HepG2 (cell line): ENCODE data around the gene B9D2. TPM values are rescaled to one million over a fixed set of nuclear protein-coding genes. Genes with fewer than 3 reads are reported as not detected.
A peak's percentile ranks its signal among the peaks of the same experiment; 100 is the strongest.

ENCODE experiments used
- ATAC-seq: fragments of 200-7000 bp; cut with Tn5 transposase; 3 replicates; pipeline ENCODE4 v1.9.1; 2020; ENCODE audit warnings: mild to moderate bottlenecking, moderate library complexity
- BruUV-seq: library from RNA; stranded (reverse); fragments of 400-500 nt; replicated peaks from 2 replicates; lab custom pipeline; 2021; lab: Mats Ljungman, UMichigan
- CTCF ChIA-PET: fragments of 300-600 bp; formaldehyde crosslinking; extraction: SDS; loops from one replicate; lab custom pipeline; 2021; ENCODE audit warnings: low total read pairs, inconsistent platforms, low intra/inter-chr PET ratio; lab: Yijun Ruan, JAX
- POLR2A ChIA-PET: fragments of 350-600 bp; sonication (Branson Sonifier 250); formaldehyde crosslinking; loops from one replicate; lab custom pipeline; 2020; ENCODE audit warnings: antibody characterized with exemption, inconsistent platforms; lab: Yijun Ruan, JAX
- DNase-seq: peaks from one replicate; pipeline ENCODE4 v3.0.0-alpha.2; 2015; ENCODE audit warnings: low spot score
- FAIRE-seq: peaks from 3 replicates; lab custom pipeline; 2011; peaks lifted over from hg19 to GRCh38; lab: Jason Lieb, UNC
- H2AFZ ChIP-seq: one replicate; pipeline ENCODE4 v1.6.1; 2011; ENCODE audit warnings: low read length, inconsistent platforms
- H3K27ac ChIP-seq: fragments of 300-600 bp; 3 replicates; pipeline ENCODE4 v1.8.0; 2011; ENCODE audit warnings: mixed run types, mild to moderate bottlenecking, mixed read lengths, low read length, inconsistent platforms; ENCODE audit not compliant: insufficient read depth; ENCODE audit errors: extremely low read length
- H3K27me3 ChIP-seq, 2 experiments: fragments of 200-600 bp in 1 of 2; 2 replicates in 1 of 2; 3 replicates in 1 of 2; pipeline versions ENCODE4 v1.6.0 to v1.8.0; 2011; ENCODE audit warnings: low read length in 2 of 2, mild to moderate bottlenecking in 2 of 2, moderate library complexity in 2 of 2, inconsistent platforms in 1 of 2; ENCODE audit not compliant: insufficient read depth in 2 of 2, control insufficient read depth in 1 of 2
- H3K36me3 ChIP-seq, 2 experiments: fragments of 200-600 bp in 1 of 2; replicated peaks in 1 of 2; 2 replicates in 1 of 2; 3 replicates in 1 of 2; pipeline versions ENCODE4 v1.5.1 to v1.8.0; 2011; ENCODE audit warnings: low read length in 2 of 2, inconsistent platforms in 1 of 2; ENCODE audit not compliant: insufficient read depth in 2 of 2, control insufficient read depth in 1 of 2
- H3K4me1 ChIP-seq: 2 replicates; pipeline ENCODE4 v1.5.1; 2012; ENCODE audit warnings: low read length, inconsistent platforms; ENCODE audit not compliant: insufficient read depth
- H3K4me2 ChIP-seq: 2 replicates; pipeline ENCODE4 v1.6.0; 2011; ENCODE audit warnings: low read depth, low read length, inconsistent platforms
- H3K4me3 ChIP-seq, 3 experiments: fragments of 200-600 bp in 1 of 3; sonication (generic), shearing (Covaris generic) in 1 of 3; replicated peaks in 1 of 3; 2 replicates each; pipeline ENCODE4 v1.5.1; 2011 to 2016; ENCODE audit warnings: low read length in 3 of 3, inconsistent platforms in 2 of 3, low read depth in 2 of 3, mild to moderate bottlenecking in 2 of 3, control low read depth in 1 of 3, mixed read lengths in 1 of 3; ENCODE audit not compliant: insufficient read depth in 1 of 3
- H3K79me2 ChIP-seq: one replicate; pipeline ENCODE4 v1.6.1; 2011; ENCODE audit warnings: low read length, inconsistent platforms; ENCODE audit not compliant: insufficient read depth
- H3K9ac ChIP-seq: 2 replicates; pipeline ENCODE4 v1.6.0; 2011; ENCODE audit warnings: mild to moderate bottlenecking, low read depth, low read length, inconsistent platforms; ENCODE audit not compliant: insufficient read depth
- H3K9me3 ChIP-seq: 2 replicates; pipeline ENCODE4 v1.5.1; 2012; ENCODE audit warnings: mild to moderate bottlenecking, low read length
- H4K20me1 ChIP-seq: 2 replicates; pipeline ENCODE4 v1.6.0; 2011; ENCODE audit warnings: inconsistent platforms, mild to moderate bottlenecking, low read length, moderate library complexity; ENCODE audit not compliant: insufficient read depth
- ERF ChIP-seq: IDR thresholded peaks from 2 replicates; pipeline ENCODE4 v1.6.1; 2018; ENCODE audit warnings: missing biosample characterization, missing genetic modification reagents
- GLI4 ChIP-seq: sonication (generic); formaldehyde crosslinking; IDR thresholded peaks from 2 replicates; pipeline ENCODE4 v1.5.1; 2020; ENCODE audit warnings: missing genetic modification reagents, mild to moderate bottlenecking, moderate library complexity, borderline replicate concordance
- HNF4G ChIP-seq, 2 experiments: sonication (generic) in 1 of 2; formaldehyde crosslinking in 1 of 2; IDR thresholded peaks; 2 replicates each; pipeline versions ENCODE4 v1.4.0 to v1.6.1; 2011 to 2020; ENCODE audit warnings: borderline replicate concordance in 2 of 2, low read depth in 2 of 2, mild to moderate bottlenecking in 2 of 2, low read length in 1 of 2, missing genetic modification reagents in 1 of 2, moderate library complexity in 1 of 2
- LCORL ChIP-seq, 2 experiments: fragments of 450-650 bp in 1 of 2; sonication (generic) in 1 of 2; formaldehyde crosslinking in 1 of 2; IDR thresholded peaks; 2 replicates each; pipeline versions ENCODE4 v1.5.0 to v1.6.1; 2017 to 2020; ENCODE audit warnings: antibody characterized with exemption in 1 of 2, missing genetic modification reagents in 1 of 2
- NKX3-1 ChIP-seq: sonication (generic); formaldehyde crosslinking; IDR thresholded peaks from 2 replicates; pipeline ENCODE4 v1.5.0; 2020; ENCODE audit warnings: missing genetic modification reagents
- SETDB1 ChIP-seq: sonication (generic); formaldehyde crosslinking; IDR thresholded peaks from 2 replicates; pipeline ENCODE4 v1.5.1; 2020; ENCODE audit warnings: missing genetic modification reagents, mild to moderate bottlenecking, borderline replicate concordance
- TERF1 ChIP-seq: sonication (generic); formaldehyde crosslinking; IDR thresholded peaks from 2 replicates; pipeline ENCODE4 v1.8.0; 2022; ENCODE audit warnings: mild to moderate bottlenecking, missing genetic modification reagents, moderate library complexity
- ZBTB1 ChIP-seq: sonication (generic); formaldehyde crosslinking; IDR thresholded peaks from 2 replicates; pipeline ENCODE4 v1.4.0; 2020; ENCODE audit warnings: missing genetic modification reagents, borderline replicate concordance
- ZBTB21 ChIP-seq: sonication (generic); formaldehyde crosslinking; IDR thresholded peaks from 2 replicates; pipeline ENCODE4 v1.4.0; 2020; ENCODE audit warnings: missing genetic modification reagents
- ZBTB7A ChIP-seq: sonication (generic); formaldehyde crosslinking; IDR thresholded peaks from 2 replicates; pipeline ENCODE4 v1.8.0; 2022; ENCODE audit warnings: mild to moderate bottlenecking, missing genetic modification reagents
- ZFP36L1 ChIP-seq: sonication (generic); formaldehyde crosslinking; IDR thresholded peaks from 2 replicates; pipeline ENCODE4 v1.8.0; 2022; ENCODE audit warnings: mild to moderate bottlenecking, missing genetic modification reagents, moderate library complexity
- ZNF276 ChIP-seq: sonication (generic); formaldehyde crosslinking; IDR thresholded peaks from 2 replicates; pipeline ENCODE4 v1.4.0; 2020; ENCODE audit warnings: mild to moderate bottlenecking, low read depth, missing genetic modification reagents
- ZNF775 ChIP-seq: sonication (generic); formaldehyde crosslinking; IDR thresholded peaks from 2 replicates; pipeline ENCODE4 v1.4.0; 2020; ENCODE audit warnings: missing genetic modification reagents, mild to moderate bottlenecking, moderate library complexity, borderline replicate concordance
- ZNF776 ChIP-seq: sonication (generic); formaldehyde crosslinking; IDR thresholded peaks from 2 replicates; pipeline ENCODE4 v1.4.0; 2020; ENCODE audit warnings: mild to moderate bottlenecking, missing genetic modification reagents
- ZNF879 ChIP-seq: sonication (generic); formaldehyde crosslinking; IDR thresholded peaks from 2 replicates; pipeline ENCODE4 v1.8.1; 2023; ENCODE audit warnings: missing genetic modification reagents
- WGBS: methylation state at CpG from one replicate; pipeline ENCODE4 v1.1.6; 2017; ENCODE audit warnings: low lambda C conversion rate; 5-methylcytosine and 5-hydroxymethylcytosine counted together
- in situ Hi-C: cut with HindIII; loops from 2 replicates; pipeline ENCODE4 v1.10.0; 2017; ENCODE audit warnings: low pct_unique_long_range_greater_than_20kb; ENCODE audit not compliant: extremely low pct_ligation_motif_present
- intact Hi-C: fragments of 100-400 bp; cut with micrococcal nuclease; formaldehyde crosslinking; loops from one replicate; pipeline ENCODE4 v1.10.0; 2022; ENCODE audit not compliant: unreplicated experiment
- polyA plus RNA-seq, 8 experiments: library from polyadenylated mRNA; depleted of rRNA in 3 of 8; stranded (reverse) in 7 of 8; unstranded in 1 of 8; fragments of >200 nt; fragmentation: Illumina TruSeq in 4 of 8; extraction: Trizol in 4 of 8; gene quantifications; 2 replicates each; pipeline versions ENCODE4 v1.2.1 to v1.2.3, GENCODE V29; 2011 to 2016; ENCODE audit warnings: low read depth in 4 of 8, missing spikeins in 1 of 8, mixed read lengths in 1 of 8; ENCODE audit not compliant: insufficient read depth in 1 of 8
- total RNA-seq, 5 experiments: library from RNA; depleted of rRNA; stranded (reverse); fragments of >200 nt; fragmentation: Illumina TruSeq; extraction: Trizol; gene quantifications; 2 replicates each; pipeline ENCODE4 v1.2.3, GENCODE V29; 2016; ENCODE audit warnings: low read depth in 1 of 5

The B9D2 gene
- total and polyA plus RNA-seq, 2 of the 13 experiments (the other 11 are each of a cell fraction or from before 2014, with no cell fraction given) = 3.1 to 4.4 TPM

- DNase-seq (peak; percentile 75), FAIRE-seq (peak; percentile 60), ATAC-seq (peak; percentile 69)
- no peaks in the 10 kb centered on the region for H3K27me3 ChIP-seq
- intact Hi-C loops = no loop called here
- POLR2A ChIA-PET = interaction anchor here (1.1 to 5.3 kb wide), 4 partner anchors 13 to 84 kb away, joined by 3 to 55 read pairs (median 20); partner anchors contain the start of genes HNRNPUL1 and TGFB1
- H3K4me1 ChIP-seq = peaks cover 28% of the 10 kb centered on the region
- peaks cover 25% of the 10 kb centered on the region for H3K79me2 ChIP-seq
- no peaks in the 10 kb centered on the region for H4K20me1 ChIP-seq
- H3K9me3 ChIP-seq = no peaks in the 10 kb centered on the region
- in situ Hi-C loops = loop anchor here (5.0 kb wide), 1 partner anchor 42 kb away; the partner anchor contains the start of gene TGFB1
- H3K27ac ChIP-seq = peak within 1 kb of the TSS; percentile 91
- peak within 1 kb of the TSS; percentile 72 to 90 (median 85) for H3K4me3 ChIP-seq
- H3K9ac ChIP-seq = peak within 1 kb of the TSS; percentile 90
- peak within 1 kb of the TSS; percentile 84 for H2AFZ ChIP-seq
- peaks cover 24 to 37% of the 10 kb centered on the region in 2 experiments; a peak in 4 of 5 replicates for H3K36me3 ChIP-seq
- H3K4me2 ChIP-seq = peak within 1 kb of the TSS; percentile 84
- TSS peak; percentile 56 for BruUV-seq
- CTCF ChIA-PET = interaction anchor here (1.5 kb wide), 1 partner anchor 105 kb away, joined by 3 read pairs; no protein-coding TSS in a partner anchor
- under 1% methylated on average over 15 of the region's 47 CpGs for WGBS
- TF ChIP-seq ERF (CRISPR knock-in tag) (0 out of 2 replicates have a peak, but pooled peaks have one; percentile 51), LCORL (IDR thresholded peaks at IDR 0.05) (no peak; the same call in 1 of the 2 replicates), LCORL (CRISPR knock-in tag; IDR thresholded peaks at IDR 0.05) (peak; percentile 65), ZNF776 (CRISPR knock-in tag) (no peak), ZBTB7A (0 out of 2 replicates have a peak, but pooled peaks have one; percentile 18), GLI4 (CRISPR knock-in tag) (no peak), SETDB1 (no peak), ZNF276 (CRISPR knock-in tag) (peak; percentile 69; the same call in 1 of the 2 replicates), TERF1 (CRISPR knock-in tag) (0 out of 2 replicates have a peak, but pooled peaks have one; percentile 60), ZNF775 (CRISPR knock-in tag) (no peak), ZFP36L1 (peak; percentile 70; the same call in 1 of the 2 replicates), ZBTB1 (CRISPR knock-in tag) (no peak; the same call in 1 of the 2 replicates), ZBTB21 (CRISPR knock-in tag) (no peak), HNF4G (IDR thresholded peaks at IDR 0.05; ENCODE audit: borderline replicate concordance, low read depth, low read length) (no peak), HNF4G (CRISPR knock-in tag; IDR thresholded peaks at IDR 0.05; ENCODE audit: borderline replicate concordance, low read depth) (no peak), NKX3-1 (peak; percentile 59), ZNF879 (CRISPR knock-in tag) (peak; percentile 93)
These were observed 53.7 kb downstream of the B9D2 start, which contains the start of gene CCDC97 for GRCh38 chr19:41310033-41310831. TSS of gene CCDC97 (plus strand) at chr19:41310172. CDS start at chr19:41310311, 139 bp downstream.
